HL-60 (cell line): ENCODE measurements around the gene RNF130.
A peak's percentile ranks its signal among the peaks of the same experiment; 100 is the strongest.

ENCODE experiments used
- DNase-seq, 2 experiments: peaks; one replicate each; pipeline ENCODE4 v3.0.0-alpha.2; 2010 to 2020; ENCODE audit warnings: low read depth in 1 of 2, low spot score in 1 of 2
- H3K27ac ChIP-seq: fragments of 250-450 bp; sonication (Bioruptor Pico); replicated peaks from 2 replicates; pipeline ENCODE4 v1.5.1; 2020; ENCODE audit warnings: mild to moderate bottlenecking, moderate library complexity
- H3K27me3 ChIP-seq: fragments of 250-450 bp; sonication (Bioruptor Pico); 2 replicates; pipeline ENCODE4 v1.5.1; 2021; ENCODE audit warnings: mild to moderate bottlenecking, moderate library complexity; ENCODE audit not compliant: insufficient read depth, poor library complexity, severe bottlenecking
- H3K4me3 ChIP-seq: replicated peaks from 2 replicates; pipeline ENCODE4 v1.5.1; 2011; ENCODE audit warnings: mild to moderate bottlenecking, control low read depth, low read length; ENCODE audit not compliant: insufficient read depth
- CTCF ChIP-seq: IDR thresholded peaks from one replicate; pipeline ENCODE4 v1.5.1; 2011; ENCODE audit warnings: low read length, control low read depth, inconsistent platforms; ENCODE audit not compliant: insufficient read depth
- GABPA ChIP-seq: IDR thresholded peaks from 2 replicates; pipeline ENCODE4 v1.6.1; 2012; ENCODE audit warnings: low read depth
- POLR2AphosphoS5 ChIP-seq: IDR thresholded peaks from 2 replicates; pipeline ENCODE4 v1.6.1; 2012; ENCODE audit warnings: low read depth
- REST ChIP-seq: IDR thresholded peaks from 2 replicates; pipeline ENCODE4 v1.6.1; 2012; ENCODE audit warnings: low read depth; ENCODE audit not compliant: insufficient replicate concordance
- SPI1 ChIP-seq: IDR thresholded peaks from 2 replicates; pipeline ENCODE4 v1.6.1; 2012; ENCODE audit warnings: low read depth, mild to moderate bottlenecking, borderline replicate concordance

Gene RNF130

GRCh38 chr5:179914032-179914755 lies 157.4 kb downstream of the RNF130 start:
- no peak overlapping the region for H3K4me3 ChIP-seq
- peak; percentile 61; the same call in 1 of the 2 replicates for TF ChIP-seq SPI1
- TF ChIP-seq CTCF, result no peak
- no peak overlapping the region for H3K27ac ChIP-seq
- DNase-seq, result peak; percentile 58 to 77
- H3K27me3 ChIP-seq, result no peaks in the 10 kb centered on the region

- Histone ChIP-seq H3K27me3 (no peaks in the 10 kb centered on the region), H3K27ac (no peak overlapping the region), H3K4me3 (no peak overlapping the region)
- DNase-seq, result no peak
- no peak for TF ChIP-seq CTCF
- no peak for TF ChIP-seq POLR2AphosphoS5
- no peak for TF ChIP-seq REST
- no peak for TF ChIP-seq GABPA
- no peak for TF ChIP-seq SPI1
Observed at GRCh38 chr5:179913461-179913860, 158.1 kb downstream of the RNF130 start.

GRCh38 chr5:179912951-179913350 lies 158.6 kb downstream of the RNF130 start:
- H3K27me3 ChIP-seq, result no peaks in the 10 kb centered on the region
- no peak for TF ChIP-seq REST
- TF ChIP-seq SPI1, result no peak; the same call in 1 of the 2 replicates
- no peak for TF ChIP-seq GABPA
- no peak for TF ChIP-seq POLR2AphosphoS5
- no peak for TF ChIP-seq CTCF
- DNase-seq, result peak in 1 of 2 experiments; percentile 68
- H3K4me3 ChIP-seq, result no peak overlapping the region
- H3K27ac ChIP-seq, result peak overlapping the region; percentile 11; the same call in 1 of the 2 replicates

- TF ChIP-seq GABPA, result no peak
- H3K27ac ChIP-seq, result no peak overlapping the region
- H3K27me3 ChIP-seq, result no peaks in the 10 kb centered on the region
- H3K4me3 ChIP-seq, result no peak overlapping the region
- no peak for DNase-seq
Observed at GRCh38 chr5:179912386-179912785, 159.2 kb downstream of the RNF130 start.
